SK-MEL-5 (cell line): ENCODE measurements around the gene ELOA. TPM values are rescaled to one million over a fixed set of nuclear protein-coding genes. Genes with fewer than 3 reads are reported as not detected.

Source experiments
- DNase-seq: peaks from one replicate; pipeline ENCODE4 v3.0.0-alpha.2; 2016; ENCODE audit warnings: low read depth, low spot score
- in situ Hi-C: cut with HindIII; loops from 2 replicates; pipeline ENCODE4 v1.10.0; 2016; ENCODE audit warnings: low sequenced_read_pairs, high pct_unique_total_duplicates, low pct_unique_long_range_greater_than_20kb
- total RNA-seq: library from RNA; depleted of rRNA; stranded (reverse); fragments of >200 nt; shearing (Covaris generic); gene quantifications from 2 replicates; pipeline ENCODE4 v1.2.3, GENCODE V29; 2014; rRNA removed

The ELOA gene
- total RNA-seq, 1 experiment from 2014 or later = 53.4 TPM

GRCh38 chr1:23805025-23805424, 61.8 kb downstream of the ELOA start:
- DNase-seq = no peak
- in situ Hi-C loops = no loop called here

GRCh38 chr1:23806280-23806679, 63.0 kb downstream of the ELOA start:
- in situ Hi-C loops = no loop called here
- no peak for DNase-seq

DNA sequence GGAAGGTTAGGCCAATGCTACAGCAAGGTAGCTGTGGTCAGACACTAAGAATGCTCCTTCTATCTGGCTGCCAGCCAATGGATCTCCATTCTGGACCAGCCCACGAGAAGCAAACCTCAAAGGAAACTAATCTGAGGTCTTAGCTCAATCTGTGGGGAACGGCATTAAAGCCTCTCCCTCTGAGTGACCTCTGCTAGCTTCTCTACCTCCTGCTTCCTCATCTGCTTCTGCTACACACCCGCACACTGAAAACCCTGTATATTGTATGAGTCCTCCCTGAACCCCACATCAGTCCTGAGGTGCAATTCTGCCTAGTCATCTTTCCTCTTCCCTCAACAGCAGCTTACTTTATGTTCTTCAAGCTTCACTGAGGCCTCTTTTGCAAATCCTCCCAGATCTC, 64.2 kb downstream of the ELOA start:
- in situ Hi-C loops = no loop called here
- DNase-seq = no peak

GRCh38 chr1:23809751-23810171, 66.5 kb downstream of the ELOA start:
- in situ Hi-C loops = no loop called here
- DNase-seq = peak; percentile 81

DNA sequence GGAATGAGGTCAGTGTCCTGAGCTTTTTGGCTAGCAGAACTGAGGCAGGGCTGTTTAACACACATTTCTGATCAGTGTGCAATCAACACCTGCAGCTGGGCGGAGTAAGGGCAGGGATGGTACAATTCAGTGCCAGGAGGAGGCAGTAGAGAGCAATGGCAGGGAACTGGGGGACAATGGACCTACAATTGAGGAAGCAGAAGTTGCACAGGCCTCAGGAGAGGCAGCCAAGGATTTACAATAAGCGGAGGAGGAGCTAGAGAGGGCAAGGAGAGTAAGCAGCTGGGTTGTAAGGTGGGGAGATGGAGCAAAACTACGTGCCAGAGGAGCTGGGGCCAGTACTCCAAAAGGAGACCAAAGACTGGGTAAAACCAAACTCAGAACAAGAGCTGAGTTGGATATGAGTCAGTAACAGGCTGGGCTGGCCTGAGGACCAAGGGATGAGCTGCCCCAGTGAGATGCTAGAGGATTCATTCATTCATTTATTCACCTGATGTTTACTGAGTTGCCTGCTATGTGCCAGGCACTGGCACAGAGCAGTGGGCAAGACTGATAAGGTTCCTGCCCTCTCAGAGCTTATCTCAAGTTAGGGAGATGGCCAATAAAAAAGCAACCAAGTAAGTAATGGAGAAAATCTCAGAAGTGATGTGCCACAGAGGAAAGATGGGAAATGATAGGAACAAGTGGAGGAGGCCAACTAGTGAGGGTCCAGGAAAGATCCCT, 67.7 kb downstream of the ELOA start:
- in situ Hi-C loops = no loop called here
- DNase-seq = peak; percentile 67

Other genes starting within 250 kb of the ELOA start
- 3.8 and 4.1 TPM in 2 replicates for gene E2F2, start 212.2 kb upstream of the ELOA start, total RNA-seq
- 23.5 and 37.3 TPM in 2 replicates for gene ID3, start 184.0 kb upstream of the ELOA start, total RNA-seq
- 1,891 and 1,988 TPM in 2 replicates for gene RPL11, start 51.7 kb upstream of the ELOA start, total RNA-seq
- gene PITHD1, start 34.9 kb downstream of the ELOA start, total RNA-seq = 36.1 and 36.5 TPM in 2 replicates
- gene LYPLA2, start 47.7 kb downstream of the ELOA start, total RNA-seq = 78.5 and 84.9 TPM in 2 replicates
- 82.3 and 82.4 TPM in 2 replicates for gene GALE, start 57.3 kb downstream of the ELOA start, total RNA-seq
- 54.7 and 59.7 TPM in 2 replicates for gene HMGCL, start 82.0 kb downstream of the ELOA start, total RNA-seq
- 33.5 and 40.2 TPM in 2 replicates for gene FUCA1, start 124.8 kb downstream of the ELOA start, total RNA-seq
- not detected in 2 replicates for gene CNR2, start 169.9 kb downstream of the ELOA start, total RNA-seq
- 60.9 and 67.7 TPM in 2 replicates for gene PNRC2, start 216.4 kb downstream of the ELOA start, total RNA-seq
- 80.4 and 87.1 TPM in 2 replicates for gene SRSF10, start 236.9 kb downstream of the ELOA start, total RNA-seq